ENCODE results near the gene FBXW9. TPM values are rescaled to one million over a fixed set of nuclear protein-coding genes. Genes with fewer than 3 reads are reported as not detected.

FBXW9 gene
- total and polyA plus RNA-seq, 2 experiments from 2014 or later: 6.6 to 19.4 TPM

DNA sequence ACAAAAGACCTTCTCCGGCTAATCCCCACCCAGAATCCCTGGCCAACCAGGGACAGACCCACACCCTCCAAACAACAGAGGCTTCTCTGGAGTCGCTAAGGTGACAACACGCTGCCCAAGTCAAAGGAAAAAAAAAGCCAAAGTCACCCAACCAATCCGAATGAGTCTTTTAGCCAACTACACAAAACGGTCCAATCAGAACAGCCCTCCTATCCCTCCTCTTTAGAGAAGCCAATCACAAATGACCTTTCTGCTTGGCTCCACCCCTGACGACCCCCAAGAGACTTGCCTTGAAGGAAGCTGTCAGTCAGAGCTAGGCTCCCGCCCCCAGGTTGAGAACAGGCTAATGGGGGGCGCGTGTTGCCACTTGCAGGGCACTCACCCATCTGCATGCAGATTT, 6.6 kb upstream of the FBXW9 start:
- H3K4me1 Mint-ChIP-seq: peaks cover 12% of the 10 kb centered on the region
- H3K27me3 Mint-ChIP-seq (ENCODE audit: insufficient read depth, low read depth, poor library complexity): peaks cover 21% of the 10 kb centered on the region
- Histone ChIP-seq H2AFZ (no peak overlapping the region), H3K27me3 (ENCODE audit: insufficient read depth) (no peaks in the 10 kb centered on the region), H3K36me3 (ENCODE audit: insufficient read depth) (peaks cover 58% of the 10 kb centered on the region), H3F3A (replicated peaks; ENCODE audit: low read depth) (peaks cover 56% of the 10 kb centered on the region), H3K9me2 (ENCODE audit: insufficient read depth) (no peaks in the 10 kb centered on the region), H3K79me2 (replicated peaks; ENCODE audit: insufficient read depth) (peaks cover 4% of the 10 kb centered on the region; the same call in 1 of the 2 replicates), H3K4me3 (no peak overlapping the region), H3K27ac (ENCODE audit: low read depth) (no peak overlapping the region; the same call in 1 of the 2 replicates), H3K4me1 (ENCODE audit: insufficient read depth) (no peaks in the 10 kb centered on the region), H4K20me1 (replicated peaks; ENCODE audit: insufficient read depth) (peaks cover 22% of the 10 kb centered on the region), H3K4me2 (no peak overlapping the region)
- no peaks in the 10 kb centered on the region; the same call in 2 of the 3 replicates for H3K9me3 Mint-ChIP-seq
- H3K36me3 Mint-ChIP-seq (ENCODE audit: low read depth): peaks cover 84% of the 10 kb centered on the region
- ATAC-seq (peak; percentile 95), DNase-seq (ENCODE audit: low spot score) (peak; percentile 94)
- H3K27ac Mint-ChIP-seq: peak overlapping the region; percentile 90
- TF ChIP-seq ZNF114 (CRISPR knock-in tag; IDR thresholded peaks at IDR 0.05): no peak
- TF ChIP-seq, protein P1, sequence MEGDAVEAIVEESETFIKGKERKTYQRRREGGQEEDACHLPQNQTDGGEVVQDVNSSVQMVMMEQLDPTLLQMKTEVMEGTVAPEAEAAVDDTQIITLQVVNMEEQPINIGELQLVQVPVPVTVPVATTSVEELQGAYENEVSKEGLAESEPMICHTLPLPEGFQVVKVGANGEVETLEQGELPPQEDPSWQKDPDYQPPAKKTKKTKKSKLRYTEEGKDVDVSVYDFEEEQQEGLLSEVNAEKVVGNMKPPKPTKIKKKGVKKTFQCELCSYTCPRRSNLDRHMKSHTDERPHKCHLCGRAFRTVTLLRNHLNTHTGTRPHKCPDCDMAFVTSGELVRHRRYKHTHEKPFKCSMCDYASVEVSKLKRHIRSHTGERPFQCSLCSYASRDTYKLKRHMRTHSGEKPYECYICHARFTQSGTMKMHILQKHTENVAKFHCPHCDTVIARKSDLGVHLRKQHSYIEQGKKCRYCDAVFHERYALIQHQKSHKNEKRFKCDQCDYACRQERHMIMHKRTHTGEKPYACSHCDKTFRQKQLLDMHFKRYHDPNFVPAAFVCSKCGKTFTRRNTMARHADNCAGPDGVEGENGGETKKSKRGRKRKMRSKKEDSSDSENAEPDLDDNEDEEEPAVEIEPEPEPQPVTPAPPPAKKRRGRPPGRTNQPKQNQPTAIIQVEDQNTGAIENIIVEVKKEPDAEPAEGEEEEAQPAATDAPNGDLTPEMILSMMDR (conservative IDR thresholded peaks at IDR 0.05; ENCODE audit: low read depth in 2 of 2): 0 out of 4 replicates have a peak, but pooled peaks of 1 of the 2 experiments have one; percentile 7
- no peak for TF ChIP-seq EZH2 (IDR thresholded peaks at IDR 0.05; ENCODE audit: low read depth, unreplicated experiment)
- TF ChIP-seq, protein P2, sequence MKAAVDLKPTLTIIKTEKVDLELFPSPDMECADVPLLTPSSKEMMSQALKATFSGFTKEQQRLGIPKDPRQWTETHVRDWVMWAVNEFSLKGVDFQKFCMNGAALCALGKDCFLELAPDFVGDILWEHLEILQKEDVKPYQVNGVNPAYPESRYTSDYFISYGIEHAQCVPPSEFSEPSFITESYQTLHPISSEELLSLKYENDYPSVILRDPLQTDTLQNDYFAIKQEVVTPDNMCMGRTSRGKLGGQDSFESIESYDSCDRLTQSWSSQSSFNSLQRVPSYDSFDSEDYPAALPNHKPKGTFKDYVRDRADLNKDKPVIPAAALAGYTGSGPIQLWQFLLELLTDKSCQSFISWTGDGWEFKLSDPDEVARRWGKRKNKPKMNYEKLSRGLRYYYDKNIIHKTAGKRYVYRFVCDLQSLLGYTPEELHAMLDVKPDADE (IDR thresholded peaks at IDR 0.05): no peak
- TF ChIP-seq EZH2phosphoT487 (IDR thresholded peaks at IDR 0.05; ENCODE audit: unreplicated experiment): no peak
- TF ChIP-seq JUNB (IDR thresholded peaks at IDR 0.05; ENCODE audit: unreplicated experiment): no peak
- TF ChIP-seq, protein P3, sequence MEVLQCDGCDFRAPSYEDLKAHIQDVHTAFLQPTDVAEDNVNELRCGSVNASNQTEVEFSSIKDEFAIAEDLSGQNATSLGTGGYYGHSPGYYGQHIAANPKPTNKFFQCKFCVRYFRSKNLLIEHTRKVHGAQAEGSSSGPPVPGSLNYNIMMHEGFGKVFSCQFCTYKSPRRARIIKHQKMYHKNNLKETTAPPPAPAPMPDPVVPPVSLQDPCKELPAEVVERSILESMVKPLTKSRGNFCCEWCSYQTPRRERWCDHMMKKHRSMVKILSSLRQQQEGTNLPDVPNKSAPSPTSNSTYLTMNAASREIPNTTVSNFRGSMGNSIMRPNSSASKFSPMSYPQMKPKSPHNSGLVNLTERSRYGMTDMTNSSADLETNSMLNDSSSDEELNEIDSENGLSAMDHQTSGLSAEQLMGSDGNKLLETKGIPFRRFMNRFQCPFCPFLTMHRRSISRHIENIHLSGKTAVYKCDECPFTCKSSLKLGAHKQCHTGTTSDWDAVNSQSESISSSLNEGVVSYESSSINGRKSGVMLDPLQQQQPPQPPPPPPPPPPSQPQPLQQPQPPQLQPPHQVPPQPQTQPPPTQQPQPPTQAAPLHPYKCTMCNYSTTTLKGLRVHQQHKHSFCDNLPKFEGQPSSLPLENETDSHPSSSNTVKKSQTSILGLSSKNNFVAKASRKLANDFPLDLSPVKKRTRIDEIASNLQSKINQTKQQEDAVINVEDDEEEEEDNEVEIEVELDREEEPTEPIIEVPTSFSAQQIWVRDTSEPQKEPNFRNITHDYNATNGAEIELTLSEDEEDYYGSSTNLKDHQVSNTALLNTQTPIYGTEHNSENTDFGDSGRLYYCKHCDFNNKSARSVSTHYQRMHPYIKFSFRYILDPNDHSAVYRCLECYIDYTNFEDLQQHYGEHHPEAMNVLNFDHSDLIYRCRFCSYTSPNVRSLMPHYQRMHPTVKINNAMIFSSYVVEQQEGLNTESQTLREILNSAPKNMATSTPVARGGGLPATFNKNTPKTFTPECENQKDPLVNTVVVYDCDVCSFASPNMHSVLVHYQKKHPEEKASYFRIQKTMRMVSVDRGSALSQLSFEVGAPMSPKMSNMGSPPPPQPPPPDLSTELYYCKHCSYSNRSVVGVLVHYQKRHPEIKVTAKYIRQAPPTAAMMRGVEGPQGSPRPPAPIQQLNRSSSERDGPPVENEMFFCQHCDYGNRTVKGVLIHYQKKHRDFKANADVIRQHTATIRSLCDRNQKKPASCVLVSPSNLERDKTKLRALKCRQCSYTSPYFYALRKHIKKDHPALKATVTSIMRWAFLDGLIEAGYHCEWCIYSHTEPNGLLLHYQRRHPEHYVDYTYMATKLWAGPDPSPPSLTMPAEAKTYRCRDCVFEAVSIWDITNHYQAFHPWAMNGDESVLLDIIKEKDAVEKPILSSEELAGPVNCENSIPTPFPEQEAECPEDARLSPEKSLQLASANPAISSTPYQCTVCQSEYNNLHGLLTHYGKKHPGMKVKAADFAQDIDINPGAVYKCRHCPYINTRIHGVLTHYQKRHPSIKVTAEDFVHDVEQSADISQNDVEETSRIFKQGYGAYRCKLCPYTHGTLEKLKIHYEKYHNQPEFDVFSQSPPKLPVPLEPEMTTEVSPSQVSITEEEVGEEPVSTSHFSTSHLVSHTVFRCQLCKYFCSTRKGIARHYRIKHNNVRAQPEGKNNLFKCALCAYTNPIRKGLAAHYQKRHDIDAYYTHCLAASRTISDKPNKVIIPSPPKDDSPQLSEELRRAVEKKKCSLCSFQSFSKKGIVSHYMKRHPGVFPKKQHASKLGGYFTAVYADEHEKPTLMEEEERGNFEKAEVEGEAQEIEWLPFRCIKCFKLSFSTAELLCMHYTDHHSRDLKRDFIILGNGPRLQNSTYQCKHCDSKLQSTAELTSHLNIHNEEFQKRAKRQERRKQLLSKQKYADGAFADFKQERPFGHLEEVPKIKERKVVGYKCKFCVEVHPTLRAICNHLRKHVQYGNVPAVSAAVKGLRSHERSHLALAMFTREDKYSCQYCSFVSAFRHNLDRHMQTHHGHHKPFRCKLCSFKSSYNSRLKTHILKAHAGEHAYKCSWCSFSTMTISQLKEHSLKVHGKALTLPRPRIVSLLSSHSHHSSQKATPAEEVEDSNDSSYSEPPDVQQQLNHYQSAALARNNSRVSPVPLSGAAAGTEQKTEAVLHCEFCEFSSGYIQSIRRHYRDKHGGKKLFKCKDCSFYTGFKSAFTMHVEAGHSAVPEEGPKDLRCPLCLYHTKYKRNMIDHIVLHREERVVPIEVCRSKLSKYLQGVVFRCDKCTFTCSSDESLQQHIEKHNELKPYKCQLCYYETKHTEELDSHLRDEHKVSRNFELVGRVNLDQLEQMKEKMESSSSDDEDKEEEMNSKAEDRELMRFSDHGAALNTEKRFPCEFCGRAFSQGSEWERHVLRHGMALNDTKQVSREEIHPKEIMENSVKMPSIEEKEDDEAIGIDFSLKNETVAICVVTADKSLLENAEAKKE (CRISPR knock-in tag; IDR thresholded peaks at IDR 0.05): no peak
- no peak for TF ChIP-seq STAT1 (IDR thresholded peaks at IDR 0.05; ENCODE audit: unreplicated experiment)
- TF ChIP-seq POLR2AphosphoS5 (IDR thresholded peaks at IDR 0.05; ENCODE audit: low read depth): no peak; the same call in 1 of the 2 replicates
- TF ChIP-seq NANOG (IDR thresholded peaks at IDR 0.05; ENCODE audit: borderline replicate concordance): no peak
- 0 out of 2 replicates have a peak, but pooled peaks have one; percentile 8 for TF ChIP-seq CREB1 (CRISPR knock-in tag; IDR thresholded peaks at IDR 0.05; ENCODE audit: low read depth)
- TF ChIP-seq, protein P4, sequence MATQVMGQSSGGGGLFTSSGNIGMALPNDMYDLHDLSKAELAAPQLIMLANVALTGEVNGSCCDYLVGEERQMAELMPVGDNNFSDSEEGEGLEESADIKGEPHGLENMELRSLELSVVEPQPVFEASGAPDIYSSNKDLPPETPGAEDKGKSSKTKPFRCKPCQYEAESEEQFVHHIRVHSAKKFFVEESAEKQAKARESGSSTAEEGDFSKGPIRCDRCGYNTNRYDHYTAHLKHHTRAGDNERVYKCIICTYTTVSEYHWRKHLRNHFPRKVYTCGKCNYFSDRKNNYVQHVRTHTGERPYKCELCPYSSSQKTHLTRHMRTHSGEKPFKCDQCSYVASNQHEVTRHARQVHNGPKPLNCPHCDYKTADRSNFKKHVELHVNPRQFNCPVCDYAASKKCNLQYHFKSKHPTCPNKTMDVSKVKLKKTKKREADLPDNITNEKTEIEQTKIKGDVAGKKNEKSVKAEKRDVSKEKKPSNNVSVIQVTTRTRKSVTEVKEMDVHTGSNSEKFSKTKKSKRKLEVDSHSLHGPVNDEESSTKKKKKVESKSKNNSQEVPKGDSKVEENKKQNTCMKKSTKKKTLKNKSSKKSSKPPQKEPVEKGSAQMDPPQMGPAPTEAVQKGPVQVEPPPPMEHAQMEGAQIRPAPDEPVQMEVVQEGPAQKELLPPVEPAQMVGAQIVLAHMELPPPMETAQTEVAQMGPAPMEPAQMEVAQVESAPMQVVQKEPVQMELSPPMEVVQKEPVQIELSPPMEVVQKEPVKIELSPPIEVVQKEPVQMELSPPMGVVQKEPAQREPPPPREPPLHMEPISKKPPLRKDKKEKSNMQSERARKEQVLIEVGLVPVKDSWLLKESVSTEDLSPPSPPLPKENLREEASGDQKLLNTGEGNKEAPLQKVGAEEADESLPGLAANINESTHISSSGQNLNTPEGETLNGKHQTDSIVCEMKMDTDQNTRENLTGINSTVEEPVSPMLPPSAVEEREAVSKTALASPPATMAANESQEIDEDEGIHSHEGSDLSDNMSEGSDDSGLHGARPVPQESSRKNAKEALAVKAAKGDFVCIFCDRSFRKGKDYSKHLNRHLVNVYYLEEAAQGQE (IDR thresholded peaks at IDR 0.05; ENCODE audit: unreplicated experiment): no peak
- TF ChIP-seq ZNF331 (CRISPR knock-in tag; IDR thresholded peaks at IDR 0.05; ENCODE audit: low read depth): no peak
- H3K4me3 Mint-ChIP-seq: peak overlapping the region; percentile 39; the same call in 2 of the 3 replicates
